Stimulated activated CD4-positive, alpha-beta T cell treated with anti-CD3 and anti-CD28 coated beads, Interleukin-1b, Interleukin-23, amount 100 ng/mL, for 24 hours (primary cell): ENCODE data around the gene GSDMA.

Experiments
- DNase-seq, 4 experiments: peaks; one replicate each; pipeline ENCODE4 v3.0.0-alpha.2; 2020; ENCODE audit warnings: low read depth in 4 of 4, low spot score in 1 of 4

Gene GSDMA

GRCh38 chr17:40021451-40021971, 58.7 kb downstream of the GSDMA start:
- no peak for DNase-seq

GRCh38 chr17:40022497-40022896, 59.7 kb downstream of the GSDMA start:
- no peak for DNase-seq

- DNase-seq: no peak
Observed at GRCh38 chr17:40022961-40023541, 60.2 kb downstream of the GSDMA start.

GRCh38 chr17:40023590-40024292, 60.9 kb downstream of the GSDMA start:
- DNase-seq: no peak

- DNase-seq: no peak
Observed at GRCh38 chr17:40024901-40025300, 62.1 kb downstream of the GSDMA start.

DNA sequence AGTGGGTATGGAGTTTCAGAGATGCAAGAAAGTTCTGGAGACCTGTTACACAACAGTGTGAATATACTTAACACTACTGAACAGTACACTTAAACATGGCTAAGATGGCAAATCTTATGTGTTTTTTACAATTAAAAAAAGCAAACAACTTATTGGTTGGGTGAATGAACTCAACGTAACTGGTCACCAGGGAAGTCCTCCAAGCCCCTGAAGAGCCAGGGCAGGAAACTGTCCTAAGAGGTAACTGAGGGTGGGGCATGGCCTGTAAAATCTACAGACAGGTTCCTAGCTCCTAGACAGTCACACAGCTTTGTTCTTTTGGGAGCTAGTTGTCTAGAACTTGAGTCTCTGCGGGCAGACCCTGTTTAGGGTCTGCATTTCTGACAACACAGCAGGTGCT, 62.8 kb downstream of the GSDMA start:
- no peak for DNase-seq

GRCh38 chr17:40025991-40026815, 63.4 kb downstream of the GSDMA start:
- peak in 1 of 4 experiments; percentile 16 for DNase-seq

- DNase-seq: peak; percentile 56 to 65 (median 61)
Observed at GRCh38 chr17:40026816-40027613, 64.2 kb downstream of the GSDMA start.
